ENCODE measurements around the gene ITPR1. TPM values are rescaled to one million over a fixed set of nuclear protein-coding genes. Genes with fewer than 3 reads are reported as not detected.

ITPR1 gene
- total RNA-seq, 4 donors from 2014 or later: 14.7 to 45.1 (median 21.0) TPM

GRCh38 chr3:4894891-4895530 lies 401.9 kb downstream of the ITPR1 start:
- Histone ChIP-seq H3K27ac (no peak overlapping the region), H3K27me3 (no peaks in the 10 kb centered on the region), H3K36me3 (no peaks in the 10 kb centered on the region), H3K4me1 (peaks cover 23% of the 10 kb centered on the region), H3K4me3 (no peak overlapping the region), H3K9me3 (no peaks in the 10 kb centered on the region)
- 95% methylated on average over 10 of the region's 10 CpGs for WGBS
- DNase-seq (ENCODE audit: low spot score in 2 of 2): no peak
- TF ChIP-seq POLR2AphosphoS5 (IDR thresholded peaks at IDR 0.05): no peak
- TF ChIP-seq EP300 (IDR thresholded peaks at IDR 0.05): no peak
- no peak for TF ChIP-seq POLR2A (IDR thresholded peaks at IDR 0.05)
- no peak for TF ChIP-seq CTCF (IDR thresholded peaks at IDR 0.05)

GRCh38 chr3:4895838-4896237 lies 402.7 kb downstream of the ITPR1 start:
- H3K4me1 ChIP-seq: peaks cover 26% of the 10 kb centered on the region
- no peak overlapping the region for H3K27ac ChIP-seq
- H3K4me3 ChIP-seq: no peak overlapping the region
- H3K36me3 ChIP-seq: no peaks in the 10 kb centered on the region
- WGBS: 56% methylated on average over 3 of the region's 3 CpGs
- H3K9me3 ChIP-seq: no peaks in the 10 kb centered on the region
- DNase-seq (ENCODE audit: low spot score in 2 of 2): no peak
- H3K27me3 ChIP-seq: no peaks in the 10 kb centered on the region
- TF ChIP-seq CTCF (IDR thresholded peaks at IDR 0.05) (no peak), EP300 (IDR thresholded peaks at IDR 0.05) (no peak), POLR2AphosphoS5 (IDR thresholded peaks at IDR 0.05) (no peak), POLR2A (IDR thresholded peaks at IDR 0.05) (no peak)

Other genes with a start within 250 kb of the ITPR1 start
- gene SETMAR, start 190.0 kb upstream of the ITPR1 start, total RNA-seq: 10 to 100 TPM; 13.4 to 27.4 (median 21.0) TPM
- 10 to 100 TPM; 38.9 to 47.3 (median 42.3) TPM for gene SUMF1, start 26.1 kb upstream of the ITPR1 start, total RNA-seq